Suprapubic skin (tissue), 4 donors: Measurements from ENCODE around the gene DMTF1.

Source experiments
- CTCF ChIP-seq, 2 donors: fragments of 200-600 bp in 1 of 2; fragments of 450-650 bp in 1 of 2; sonication (generic) in 1 of 2; IDR thresholded peaks; one replicate each; pipeline ENCODE4 v1.5.1; 2016 to 2019; ENCODE audit warnings: antibody characterized with exemption in 2 of 2, mild to moderate bottlenecking in 1 of 2, moderate library complexity in 1 of 2
- EP300 ChIP-seq: sonication (generic); formaldehyde crosslinking; IDR thresholded peaks from one replicate; pipeline ENCODE4 v1.6.1; 2017; ENCODE audit warnings: antibody characterized with exemption
- POLR2A ChIP-seq, 2 donors: fragments of 450-650 bp; IDR thresholded peaks; one replicate each; pipeline ENCODE4 v1.6.1; 2017; ENCODE audit warnings: antibody characterized with exemption in 2 of 2, mild to moderate bottlenecking in 2 of 2, moderate library complexity in 2 of 2
- POLR2AphosphoS5 ChIP-seq, 3 donors: sonication (generic); formaldehyde crosslinking; IDR thresholded peaks; one replicate each; pipeline ENCODE4 v1.6.1; 2017; ENCODE audit warnings: antibody characterized with exemption in 3 of 3

GRCh38 chr7:87147500-87147899 lies 4.8 kb upstream of the DMTF1 start:
- TF ChIP-seq CTCF (IDR thresholded peaks at IDR 0.05) (no peak), POLR2A (IDR thresholded peaks at IDR 0.05) (no peak), POLR2AphosphoS5 (IDR thresholded peaks at IDR 0.05) (no peak), EP300 (no peak)
